HG02678 (cell line): ENCODE measurements around the gene RAET1L.
A peak's percentile ranks its signal among the peaks of the same experiment; 100 is the strongest.
"Not testable (repeated sequence)": the region's sequence is repeated elsewhere in the genome, so short reads cannot be mapped to it uniquely, and the experiment has no call there.

Source experiments
- ATAC-seq: cut with Tn5 transposase; IDR thresholded peaks from one replicate; pipeline ENCODE4 v1.9.1; 2021; ENCODE audit warnings: mild to moderate bottlenecking, moderate library complexity; ENCODE audit not compliant: unreplicated experiment

Gene RAET1L

DNA sequence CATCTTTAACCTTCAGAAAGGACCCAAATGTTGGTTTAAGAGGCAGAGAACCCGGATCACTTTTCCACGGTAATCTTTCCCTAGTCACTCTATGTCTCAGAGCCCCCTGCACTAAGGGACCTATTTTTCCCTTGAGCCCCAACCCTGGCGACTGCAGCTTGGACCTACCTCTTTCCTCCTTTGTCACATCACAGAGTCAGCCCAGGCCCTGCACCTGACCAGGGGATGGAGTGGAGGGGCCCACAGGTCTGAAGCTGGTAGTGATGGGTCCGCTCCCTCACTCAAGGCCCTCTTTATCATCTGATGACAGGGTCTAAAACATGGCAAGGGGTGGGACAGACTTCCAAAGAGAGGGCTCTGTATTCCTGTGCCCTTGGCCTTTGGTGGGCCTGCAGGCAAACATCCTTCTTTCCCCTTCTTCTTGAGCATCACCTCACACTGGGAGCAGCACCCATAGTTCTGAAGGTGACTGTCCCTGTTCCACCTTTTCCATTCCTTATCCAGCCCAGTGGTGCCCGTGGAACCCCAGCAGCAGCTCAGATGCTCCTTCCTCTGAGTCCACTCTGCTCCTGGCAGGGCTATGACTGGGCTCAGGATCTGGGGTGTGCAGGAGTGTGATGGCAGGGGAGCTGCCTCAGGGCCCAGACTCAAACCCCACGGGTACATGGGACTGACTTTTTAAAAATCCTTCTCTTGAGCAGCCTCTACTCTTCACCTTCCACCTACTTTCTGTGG lies 6.3 kb downstream of the RAET1L start:
- ATAC-seq: no peak

DNA sequence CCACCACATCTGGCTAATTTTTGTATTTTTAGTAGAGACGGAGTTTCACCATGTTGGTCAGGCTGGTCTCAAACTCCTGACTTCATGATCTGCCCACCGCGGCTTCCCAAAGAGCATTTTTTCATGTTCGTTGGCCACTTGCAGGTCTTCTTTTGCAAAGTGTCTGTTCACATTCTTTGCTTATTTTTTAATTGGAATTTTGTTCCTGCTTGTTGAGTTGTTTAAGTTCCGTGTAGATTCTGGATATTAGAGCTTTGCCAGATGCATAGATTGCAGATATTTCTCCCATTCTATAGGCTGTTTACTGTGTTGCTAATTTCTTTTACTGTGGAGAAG lies 8.2 kb downstream of the RAET1L start:
- ATAC-seq: not testable (repeated sequence)

DNA sequence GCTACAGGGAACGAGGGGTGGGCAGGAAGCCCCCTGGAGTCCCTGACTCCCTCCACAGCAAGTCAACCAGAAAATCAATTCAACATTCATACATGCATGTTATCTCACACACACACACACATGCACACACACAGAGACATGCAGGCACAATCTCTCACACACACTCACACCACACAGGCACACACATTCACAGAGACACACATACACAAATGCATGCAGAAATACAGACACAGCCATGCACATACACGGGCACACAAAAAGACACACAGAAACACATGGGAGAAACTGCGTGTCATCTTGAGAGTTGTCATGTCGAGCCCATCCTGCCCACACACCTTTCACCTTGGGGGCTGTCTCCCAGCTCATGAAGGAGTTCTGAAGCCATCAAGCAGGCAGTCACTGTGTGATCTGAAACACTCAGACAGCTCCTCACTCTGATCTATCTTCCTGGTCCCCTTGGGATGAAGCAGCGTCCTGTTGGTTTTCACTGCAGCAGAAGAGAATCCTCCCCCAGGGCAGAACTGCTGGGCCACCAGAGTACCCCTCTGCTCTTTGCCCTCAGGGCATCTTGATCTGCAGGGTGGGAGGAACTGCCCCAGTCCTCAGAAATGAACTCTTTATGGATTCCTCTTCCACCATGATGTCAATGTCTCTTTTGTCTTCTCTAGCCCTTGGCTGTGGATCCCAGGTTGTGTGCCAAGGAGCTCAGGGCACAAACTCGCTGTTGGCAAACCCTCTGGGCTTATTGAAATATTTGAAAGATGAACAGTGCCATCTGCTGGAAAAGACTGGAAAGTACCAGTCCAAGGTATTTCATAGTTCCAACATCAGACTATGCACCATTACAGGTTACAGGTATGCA lies 8.8 kb downstream of the RAET1L start:
- peak; percentile 71 for ATAC-seq

DNA sequence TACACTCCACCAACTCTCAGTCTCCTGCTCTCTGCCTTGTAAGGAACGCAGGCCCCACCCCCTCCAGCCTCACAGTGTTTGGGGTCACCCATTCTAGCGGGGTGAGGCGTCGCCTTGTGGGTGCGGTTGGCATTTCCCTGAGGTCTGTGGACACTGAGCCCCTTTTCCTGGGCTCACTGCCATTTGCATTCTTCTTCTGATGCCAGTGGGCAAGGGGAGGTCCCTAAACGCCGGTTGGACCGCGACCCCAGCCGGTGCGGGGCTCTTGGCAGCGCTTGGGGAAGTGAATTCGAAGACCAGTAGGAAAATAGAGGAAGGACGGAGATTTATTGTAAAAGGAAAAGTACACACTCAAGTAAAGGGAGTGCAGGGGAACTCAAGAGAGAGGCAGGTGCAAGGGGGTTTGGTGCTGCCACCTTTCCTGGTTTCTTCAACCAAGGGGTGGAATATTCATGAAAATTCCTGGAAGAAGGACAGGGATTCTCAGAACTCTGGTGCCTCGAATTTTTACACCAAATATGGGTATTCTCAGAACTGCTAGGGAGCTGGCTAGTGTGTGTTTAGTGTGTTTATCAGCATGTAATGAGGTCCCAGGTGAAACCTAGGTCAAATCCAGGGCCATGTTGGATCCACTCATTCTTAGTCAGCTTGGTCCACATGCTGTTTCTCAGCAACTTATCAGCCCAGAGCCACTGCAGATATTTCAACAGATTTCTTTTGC lies 9.9 kb downstream of the RAET1L start:
- not testable (repeated sequence) for ATAC-seq

DNA sequence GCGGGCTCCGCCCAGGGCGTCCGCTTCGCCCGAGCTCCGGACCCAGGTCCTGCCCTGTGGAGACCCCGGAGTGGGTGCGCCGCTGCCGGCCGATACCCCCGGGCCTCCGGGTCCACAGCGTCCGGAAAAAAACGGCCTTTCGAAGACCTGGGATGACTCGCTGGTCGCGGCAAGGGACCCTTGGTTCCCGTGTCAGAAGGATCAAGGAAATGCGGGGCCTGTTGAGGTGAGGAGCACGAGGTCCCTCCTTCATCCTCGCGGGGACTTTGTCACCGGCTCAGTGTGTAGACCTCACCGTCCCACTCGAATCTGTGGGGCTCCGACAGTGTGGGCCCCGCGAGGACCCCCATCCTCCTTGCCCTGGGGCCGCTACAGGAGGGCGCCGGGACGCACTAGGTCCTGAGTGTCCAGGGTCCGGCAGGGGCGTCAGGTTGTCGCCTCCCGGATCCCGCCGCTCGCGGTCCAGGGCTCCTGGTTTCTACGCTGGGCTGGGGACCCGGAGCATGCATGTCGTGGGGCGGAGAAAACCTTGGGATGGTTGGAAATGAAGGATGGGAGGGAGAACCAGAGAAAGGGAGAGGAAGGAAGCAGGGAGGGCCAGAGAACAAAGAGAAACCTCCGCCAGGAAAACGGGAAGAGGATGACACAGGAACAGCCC lies 10.6 kb downstream of the RAET1L start:
- not testable (repeated sequence) for ATAC-seq

DNA sequence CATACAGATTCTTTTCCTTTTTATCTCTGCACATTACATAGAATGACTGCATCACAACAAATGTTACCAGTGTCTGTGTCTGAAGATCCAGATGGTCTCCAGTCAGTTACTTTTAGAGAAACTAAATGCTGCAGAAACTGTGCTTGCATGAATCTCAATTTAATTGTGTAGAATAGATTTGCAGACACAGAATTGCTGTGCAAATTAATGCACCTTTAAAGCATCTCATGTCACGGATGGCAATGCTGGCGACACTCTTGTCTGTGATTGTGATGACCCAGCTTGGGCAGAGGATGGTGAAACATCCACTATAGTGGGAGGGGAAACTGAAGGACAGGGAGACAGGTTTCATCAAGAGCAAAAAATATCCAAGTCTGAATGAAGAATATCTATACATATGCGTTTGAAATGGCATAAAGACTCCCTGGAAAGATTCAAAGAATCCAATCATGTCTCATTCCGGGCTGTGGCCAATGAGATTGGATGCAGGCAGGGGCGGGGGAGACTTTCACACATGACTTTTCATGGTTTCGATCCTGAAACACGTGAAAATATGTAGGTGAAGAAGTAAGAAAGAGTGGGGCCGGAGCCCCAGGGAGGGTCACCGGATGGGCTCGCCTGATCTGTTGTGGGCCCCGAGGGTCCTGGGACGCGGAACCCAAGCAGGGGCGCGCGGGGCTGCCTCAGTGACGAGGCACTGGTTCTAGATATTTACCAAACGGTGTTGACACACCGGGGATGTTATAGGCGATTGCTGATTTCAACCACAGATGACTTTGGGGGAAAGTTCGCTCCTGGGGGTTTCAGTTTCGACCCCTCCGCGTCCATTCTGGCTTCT lies 11.3 kb downstream of the RAET1L start:
- not testable (repeated sequence) for ATAC-seq

DNA sequence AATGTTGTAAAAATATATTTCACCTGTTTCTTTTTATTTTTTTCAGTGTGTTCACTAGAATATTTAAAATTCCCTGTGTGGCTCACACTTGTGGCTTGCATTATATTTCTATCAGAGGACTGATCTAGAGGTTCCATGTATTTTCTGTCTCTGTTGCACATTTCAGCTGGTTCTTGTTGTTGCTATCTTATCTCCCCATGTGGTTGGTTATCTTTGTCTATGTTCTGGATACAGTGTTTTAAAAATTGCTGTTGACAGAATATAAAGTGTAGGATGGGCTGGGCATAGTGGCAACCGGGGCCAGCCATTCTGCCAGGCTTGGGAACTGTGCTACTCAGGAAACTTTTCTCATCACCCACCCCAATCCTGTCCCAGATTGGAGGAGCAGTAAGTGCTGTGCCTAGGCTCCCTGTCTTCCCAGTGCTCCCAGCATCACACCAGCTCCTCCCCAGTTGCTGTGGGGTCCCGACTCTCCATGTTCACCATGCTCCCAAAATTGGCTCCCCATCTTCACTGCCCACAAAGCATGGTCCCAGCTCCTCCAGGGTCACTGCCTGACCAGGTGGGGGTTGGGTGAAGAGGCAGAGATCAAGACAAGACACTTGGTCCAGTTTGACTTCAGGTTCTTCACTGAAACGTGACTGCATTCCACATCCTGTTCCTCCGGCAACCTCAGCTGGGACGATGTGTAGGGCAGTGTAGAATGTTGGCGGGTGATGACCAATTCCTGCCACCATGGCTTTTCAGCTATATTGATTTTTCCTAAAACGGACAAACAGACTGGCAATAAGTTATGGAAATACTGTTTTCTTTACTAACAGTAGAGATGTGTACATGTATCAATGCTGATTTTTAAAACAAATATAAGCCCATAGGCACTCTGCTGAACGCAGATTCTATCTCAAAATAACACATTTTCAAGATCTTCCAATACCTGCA lies 12.2 kb downstream of the RAET1L start:
- ATAC-seq: not testable (repeated sequence)

DNA sequence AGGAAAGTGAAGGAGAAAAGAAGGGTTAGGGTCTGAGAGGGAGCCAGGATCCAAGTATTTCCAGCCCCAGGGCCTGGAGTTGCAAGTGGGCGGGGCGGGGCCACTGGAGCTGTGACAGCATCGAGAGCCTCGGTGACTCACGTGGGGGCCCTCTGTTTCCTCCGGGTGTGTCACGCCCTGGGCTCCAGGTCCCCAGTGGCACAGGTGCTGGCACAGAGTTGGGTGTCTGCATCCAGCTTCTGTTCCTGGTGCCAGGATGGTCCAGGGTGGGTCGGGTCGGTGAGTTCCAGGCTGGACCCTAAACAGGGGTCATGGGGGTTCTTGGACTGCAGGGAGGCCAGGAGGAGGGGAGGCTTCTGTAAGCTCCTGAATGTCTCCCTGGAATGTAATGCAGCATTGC lies 16.7 kb downstream of the RAET1L start:
- ATAC-seq: no peak

DNA sequence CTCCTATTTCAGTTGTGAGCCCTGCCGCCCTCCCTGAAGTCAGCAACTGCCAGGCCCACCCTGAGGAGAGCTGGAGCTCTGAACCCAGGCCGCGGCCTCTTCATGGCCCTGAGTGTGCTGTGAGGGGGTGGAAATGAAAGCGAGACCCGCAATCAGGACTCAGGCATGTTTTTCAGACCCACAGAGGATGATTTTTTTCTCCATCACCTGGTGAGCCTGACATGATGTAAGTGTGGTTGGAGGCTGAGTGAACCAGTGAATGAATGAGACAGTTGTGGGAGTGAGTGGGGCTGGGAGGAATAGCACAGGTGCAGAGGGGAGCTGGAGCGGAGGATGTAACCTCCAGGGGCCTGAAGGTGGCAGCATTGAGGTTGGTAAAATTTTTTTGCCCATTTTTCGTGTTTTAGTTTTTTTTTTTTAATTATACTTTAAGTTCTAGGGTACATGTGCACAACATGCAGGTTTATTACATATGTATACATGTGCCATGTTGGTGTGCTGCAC lies 18.3 kb downstream of the RAET1L start:
- peak; percentile 51 for ATAC-seq

DNA sequence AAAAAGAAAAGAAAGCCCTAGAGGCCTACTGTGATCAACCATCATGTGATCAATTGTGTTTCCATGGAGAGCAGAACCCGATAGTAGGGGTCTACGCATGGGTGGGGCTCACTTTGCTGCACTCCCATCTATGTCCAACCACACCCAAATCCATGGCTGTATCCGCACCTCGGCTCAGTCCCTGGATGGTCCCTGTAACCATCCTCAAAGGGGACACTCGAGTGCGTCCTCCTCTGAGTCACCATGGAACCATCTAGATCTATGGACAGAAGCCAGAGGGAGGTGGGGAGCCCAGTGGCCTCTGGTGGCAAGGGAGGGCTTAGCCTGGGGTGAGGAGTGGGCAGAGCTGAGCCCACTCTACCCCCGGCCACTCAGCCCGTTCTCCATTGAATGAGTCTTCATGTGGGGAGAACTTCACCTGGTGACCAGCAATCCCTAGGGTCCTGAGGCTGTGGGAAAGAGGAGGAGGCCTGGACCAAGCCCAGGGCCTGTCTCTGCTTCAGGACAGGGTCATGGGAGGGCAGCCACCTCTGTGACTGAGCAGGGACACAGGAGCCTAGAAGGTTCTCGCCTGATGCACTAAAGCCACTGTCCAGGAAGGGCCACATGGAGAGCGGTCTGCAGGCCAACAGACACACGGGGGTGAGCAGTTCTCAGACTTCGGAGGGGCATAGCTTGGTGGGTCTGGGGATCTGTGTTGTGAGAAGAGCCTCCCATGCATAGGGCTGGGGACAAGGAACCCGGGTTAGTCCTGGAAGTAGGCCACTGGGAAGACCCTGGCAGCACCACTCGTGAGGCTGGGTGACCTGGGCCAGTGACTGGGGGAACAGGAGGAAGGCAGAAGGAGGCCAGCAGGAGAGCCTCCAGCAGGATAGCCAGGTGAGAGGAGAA lies 19.3 kb downstream of the RAET1L start:
- no peak for ATAC-seq

DNA sequence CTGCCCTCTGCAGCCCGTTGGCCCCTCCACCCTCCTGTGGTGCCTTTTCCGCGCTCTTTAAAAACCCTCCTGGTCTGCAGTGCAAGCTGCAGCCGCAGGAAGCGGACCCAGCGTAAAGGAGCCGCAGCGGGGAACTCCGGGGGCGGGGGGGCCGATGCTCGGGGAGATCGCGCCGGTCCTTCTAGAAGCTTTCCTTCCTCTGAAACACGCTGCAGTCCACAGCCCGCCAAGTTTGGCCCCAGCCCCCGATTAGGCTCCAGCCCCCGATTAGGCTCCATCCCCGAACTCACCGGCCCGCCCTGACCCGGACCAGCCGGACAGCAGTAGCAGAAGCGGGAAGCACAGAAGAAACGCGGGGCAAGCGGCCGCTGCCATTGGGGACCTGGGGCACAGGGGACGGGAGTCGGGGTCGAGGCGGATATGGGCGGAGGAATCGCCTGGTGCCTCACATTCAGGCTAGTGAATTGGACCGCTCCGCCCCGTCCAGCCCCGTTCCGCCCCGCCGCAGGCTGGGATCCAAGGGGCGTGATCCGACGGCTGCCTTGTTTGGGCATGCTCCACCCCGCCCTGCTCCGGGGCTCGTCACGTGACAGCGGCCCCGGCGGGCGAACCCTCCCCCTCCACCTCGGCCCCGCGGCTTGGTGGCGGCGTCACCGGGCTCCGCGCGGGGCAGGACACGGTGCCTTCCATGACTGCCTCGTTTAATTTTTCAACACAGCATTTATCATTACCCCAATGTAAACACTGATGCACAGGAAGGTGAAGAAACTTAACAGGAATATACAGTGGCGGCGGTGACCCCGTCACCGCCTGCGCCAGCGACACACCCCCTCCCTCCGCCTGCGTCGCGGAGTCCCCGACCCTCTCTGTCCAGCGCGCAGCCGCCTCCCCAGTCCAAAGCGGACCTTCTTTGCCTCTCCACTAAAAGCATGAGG lies 20.3 kb downstream of the RAET1L start:
- peak; percentile 66 for ATAC-seq

DNA sequence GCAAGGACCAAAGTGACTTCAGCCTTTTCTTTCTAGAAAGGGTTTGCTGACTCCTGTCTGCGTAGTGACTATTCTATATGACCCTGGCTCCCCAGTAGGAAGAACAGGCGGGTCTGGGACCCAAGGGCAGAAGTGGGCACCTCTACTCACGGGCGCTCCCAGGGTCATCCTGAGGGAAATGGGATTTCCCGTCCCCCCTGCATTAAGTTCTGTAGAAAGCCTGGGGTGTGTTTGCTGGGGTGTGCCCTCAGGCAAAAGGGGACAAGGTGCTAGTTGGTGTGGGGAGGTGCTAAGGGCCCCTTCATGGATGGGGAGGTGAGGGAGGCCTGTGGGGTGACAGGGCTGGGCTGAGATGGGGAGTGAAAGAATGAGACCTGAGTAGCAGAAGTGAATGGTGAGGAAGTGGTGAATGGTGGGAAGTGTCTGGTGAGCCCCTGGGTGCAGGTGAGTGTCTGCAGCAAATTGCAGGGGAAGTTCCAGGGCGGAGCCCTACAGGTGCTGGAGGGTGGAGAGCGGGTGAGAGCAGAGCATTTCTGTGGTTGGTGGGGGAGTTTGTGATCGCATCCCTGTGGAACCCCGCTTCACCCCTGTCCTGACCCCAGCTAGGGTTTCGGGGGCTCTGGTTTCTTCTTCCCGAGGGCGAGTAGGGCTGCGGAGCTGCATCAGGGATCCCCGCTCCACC lies 21.1 kb downstream of the RAET1L start:
- ATAC-seq: peak; percentile 19

DNA sequence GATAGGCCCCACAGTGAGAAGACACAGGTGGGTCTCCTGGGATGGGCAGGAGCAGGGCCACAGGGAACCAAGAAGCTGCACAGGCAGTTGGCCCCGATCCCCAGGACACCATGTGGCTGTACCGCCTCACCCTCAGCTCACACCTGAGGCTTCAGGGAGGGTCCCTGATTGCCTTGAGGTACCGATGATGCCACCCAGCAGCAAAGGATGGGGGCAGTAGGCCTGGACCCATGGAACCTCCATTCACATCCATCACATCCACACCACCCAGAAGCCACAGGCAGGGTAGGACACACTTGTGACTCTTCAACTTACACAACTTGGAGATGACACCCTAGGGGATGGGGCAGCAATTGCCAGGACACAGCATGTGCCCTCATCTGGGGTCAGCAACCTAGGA lies 21.7 kb downstream of the RAET1L start:
- not testable (repeated sequence) for ATAC-seq

DNA sequence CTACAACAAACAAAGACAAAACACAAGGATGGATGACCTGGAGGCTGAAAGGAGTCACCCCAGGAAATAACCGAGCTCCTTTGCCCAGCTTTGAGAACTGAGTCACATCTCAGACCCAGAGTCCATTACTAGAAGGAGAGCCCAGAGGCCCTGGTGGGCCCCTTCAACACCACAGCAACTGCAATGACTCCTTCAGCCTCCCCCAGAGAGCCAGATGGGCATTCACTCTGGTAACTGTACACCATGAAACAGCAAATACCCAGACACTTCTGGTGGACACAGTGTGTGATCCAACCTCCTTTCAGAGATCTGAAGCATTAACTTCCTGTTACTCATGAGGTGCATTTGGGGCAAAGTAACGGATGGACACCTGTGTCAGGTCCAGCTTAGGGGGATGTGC lies 22.6 kb downstream of the RAET1L start:
- ATAC-seq: no peak

DNA sequence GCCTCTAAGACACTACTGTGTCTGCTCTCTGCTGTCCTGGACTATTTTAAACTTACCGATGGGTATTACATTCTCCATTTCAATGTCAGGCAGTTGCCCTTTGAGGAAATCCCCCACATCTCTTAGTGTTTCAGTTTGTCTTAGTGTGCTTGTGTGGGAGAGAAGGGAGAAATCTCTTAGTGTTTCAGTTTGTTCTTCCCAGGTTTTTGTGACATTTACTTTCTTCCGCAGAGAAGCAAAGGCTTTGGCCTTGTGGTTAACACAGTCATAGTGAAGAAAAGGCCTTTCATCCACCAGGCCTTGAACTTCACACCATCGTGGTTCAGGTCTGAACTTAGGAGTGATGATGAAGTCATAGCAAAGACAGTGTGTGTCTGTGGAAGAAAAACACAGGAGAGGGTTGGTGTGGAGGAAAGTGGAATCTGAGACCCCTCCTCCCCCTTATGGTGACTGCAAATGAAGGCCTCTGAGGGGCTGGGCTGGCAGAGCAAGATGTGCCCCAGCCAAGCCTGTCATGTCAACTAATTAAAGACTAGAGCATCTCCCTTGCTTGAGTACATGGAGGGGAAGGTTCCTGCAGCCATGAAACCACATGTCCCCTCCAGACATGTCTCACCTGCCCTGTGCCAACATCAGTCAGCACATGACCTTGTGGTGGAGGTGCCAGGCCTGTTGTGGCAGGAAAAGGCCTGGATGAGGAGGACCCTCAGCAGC lies 23.9 kb downstream of the RAET1L start:
- peak; percentile 49 for ATAC-seq

DNA sequence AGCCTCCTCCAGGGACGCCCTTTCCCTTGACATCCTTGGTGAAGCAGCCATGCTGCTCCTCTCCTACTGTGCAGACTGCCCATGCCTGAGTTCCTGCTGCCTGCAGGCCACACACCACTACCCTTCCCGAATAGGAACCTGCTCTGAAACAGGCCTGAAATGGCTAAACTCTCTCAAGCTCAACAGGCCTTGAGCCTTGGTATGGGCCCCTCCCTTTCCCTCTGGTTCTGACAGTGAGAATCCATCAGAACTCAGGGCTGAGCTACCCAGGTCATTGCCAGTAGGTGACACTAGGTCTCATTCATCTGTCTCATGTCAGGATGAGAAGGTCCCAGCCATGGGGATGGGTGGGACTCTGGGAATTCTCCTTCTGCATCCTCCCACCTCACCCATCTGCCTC lies 25.7 kb downstream of the RAET1L start:
- no peak for ATAC-seq
